ENCODE data around the gene MSRB1.

MSRB1 gene, protein sequence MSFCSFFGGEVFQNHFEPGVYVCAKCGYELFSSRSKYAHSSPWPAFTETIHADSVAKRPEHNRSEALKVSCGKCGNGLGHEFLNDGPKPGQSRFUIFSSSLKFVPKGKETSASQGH

DNA sequence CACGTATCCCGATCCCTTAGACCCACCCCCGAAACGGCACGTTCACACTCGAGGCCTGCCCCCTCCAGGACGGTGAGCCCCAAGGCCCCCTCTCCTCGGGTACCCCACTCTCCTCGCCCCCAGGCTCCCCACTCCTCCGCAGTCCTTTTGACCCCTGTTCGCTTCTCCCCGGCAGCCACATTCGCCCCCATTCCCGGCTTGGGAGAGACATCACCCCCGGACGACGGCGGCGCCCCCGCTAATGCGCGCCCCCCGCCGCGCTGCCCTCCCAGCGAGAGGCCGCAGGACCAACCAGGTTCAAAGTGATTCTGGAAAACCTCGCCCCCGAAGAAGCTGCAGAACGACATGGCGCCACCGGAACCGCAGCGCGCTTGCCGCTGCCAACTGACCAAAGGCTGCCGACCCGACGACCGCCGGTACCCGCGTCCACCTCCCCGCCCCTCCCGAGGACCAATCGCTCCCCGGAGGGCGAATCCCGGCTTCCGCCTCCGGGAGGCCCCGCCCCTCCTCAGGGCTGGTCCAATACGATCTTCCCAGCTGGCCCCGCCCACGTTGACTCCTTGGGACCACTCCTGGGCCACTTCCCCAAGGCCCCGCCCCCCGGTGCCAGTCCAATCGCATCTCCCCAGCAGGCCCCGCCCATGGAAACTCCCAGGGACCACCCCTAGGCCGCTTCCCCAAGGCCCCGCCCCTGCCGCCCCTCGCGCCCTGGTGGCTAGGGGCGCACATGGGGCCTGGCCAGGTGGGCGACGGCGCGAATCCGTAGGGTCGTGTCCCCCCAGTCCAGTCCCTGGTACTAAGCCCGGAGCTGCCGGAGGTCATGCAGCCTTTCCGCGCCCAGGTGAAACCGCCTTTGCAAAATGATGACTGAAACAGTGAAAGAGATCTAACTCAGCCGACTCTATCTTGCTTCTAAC is at the start of gene MSRB1:
Gene MSRB1 (minus strand): TSS at position 390 of the 917 bp plus-strand sequence. CDS start 43 bp downstream, at position 347.
- peak; percentile 97 to 100 (median 100) for DNase-seq (ENCODE audit: low read depth in 4 of 4, low spot score in 1 of 4)

DNA sequence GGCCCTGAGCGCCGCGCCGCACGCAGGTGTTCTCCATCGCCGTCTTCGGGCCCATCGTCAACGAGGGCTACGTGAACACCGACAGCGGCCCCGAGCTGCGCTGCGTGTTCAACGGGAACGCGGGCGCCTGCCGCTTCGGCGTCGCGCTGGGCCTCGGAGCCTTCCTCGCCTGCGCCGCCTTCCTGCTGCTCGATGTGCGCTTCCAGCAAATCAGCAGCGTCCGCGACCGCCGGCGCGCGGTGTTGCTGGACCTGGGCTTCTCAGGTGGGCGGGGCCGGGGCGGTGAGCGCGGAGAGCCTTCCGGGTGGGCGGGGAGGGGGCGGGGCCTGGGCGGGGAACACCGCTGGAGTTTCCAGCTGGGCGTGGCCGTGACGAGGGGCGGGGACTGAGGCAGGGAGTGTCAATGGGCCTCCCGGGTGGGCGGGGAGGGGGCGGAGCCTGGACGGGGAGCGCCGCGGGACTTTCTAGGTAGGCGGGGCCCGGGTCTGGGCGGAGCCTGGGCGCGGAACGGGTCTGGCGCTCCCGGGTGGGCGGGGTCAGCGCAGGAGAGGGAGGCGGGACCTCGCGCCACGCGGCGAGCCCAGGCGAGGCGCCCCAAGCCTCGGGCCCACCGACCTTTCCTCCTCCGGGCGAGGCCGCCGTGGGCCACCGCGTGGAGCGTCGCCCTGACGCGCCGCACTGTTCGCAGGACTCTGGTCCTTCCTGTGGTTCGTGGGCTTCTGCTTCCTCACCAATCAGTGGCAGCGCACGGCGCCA is 49.1 kb upstream of the MSRB1 start:
- peak; percentile 91 to 97 (median 96) for DNase-seq (ENCODE audit: low read depth in 4 of 4, low spot score in 1 of 4)

DNA sequence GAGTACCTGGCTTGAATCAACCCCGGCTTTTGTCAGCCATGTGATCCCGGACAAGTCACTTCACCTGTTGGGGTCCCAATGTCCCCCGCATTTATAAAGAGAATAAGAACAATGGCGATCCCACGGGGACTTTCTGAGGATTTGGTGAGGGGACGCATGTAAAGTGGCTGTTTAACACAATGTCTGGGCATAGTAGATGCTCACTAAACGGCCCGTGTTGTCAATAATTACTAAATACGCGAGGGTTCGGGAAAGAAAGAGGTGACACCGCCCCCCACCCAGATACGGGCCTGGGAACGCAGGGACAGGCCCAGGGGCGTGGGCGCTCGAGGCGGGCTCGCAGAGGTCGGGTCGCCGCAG is 48.6 kb upstream of the MSRB1 start:
- DNase-seq (ENCODE audit: low read depth in 4 of 4, low spot score in 1 of 4) = no peak

DNA sequence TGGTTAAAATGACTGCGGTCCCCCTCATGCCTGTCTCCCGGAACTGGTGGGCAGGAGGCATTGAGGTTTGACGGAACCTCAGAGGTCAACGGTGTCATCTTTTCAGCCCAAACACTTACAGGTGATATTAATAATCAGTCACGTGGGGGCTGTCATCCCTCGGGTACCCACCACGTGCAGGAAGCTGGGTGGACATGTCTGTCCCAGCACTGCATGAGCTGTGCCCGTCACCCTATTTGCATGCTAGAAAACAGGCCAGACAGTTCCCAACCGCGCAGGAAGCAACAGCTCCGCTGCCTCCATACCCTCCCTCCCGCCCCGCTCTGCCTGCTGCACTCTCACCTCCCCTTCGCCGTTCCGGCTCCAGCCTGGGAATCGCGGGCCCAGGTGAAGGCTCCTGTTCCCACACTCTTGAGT is 48.1 kb upstream of the MSRB1 start:
- DNase-seq (ENCODE audit: low read depth in 4 of 4, low spot score in 1 of 4) = no peak

DNA sequence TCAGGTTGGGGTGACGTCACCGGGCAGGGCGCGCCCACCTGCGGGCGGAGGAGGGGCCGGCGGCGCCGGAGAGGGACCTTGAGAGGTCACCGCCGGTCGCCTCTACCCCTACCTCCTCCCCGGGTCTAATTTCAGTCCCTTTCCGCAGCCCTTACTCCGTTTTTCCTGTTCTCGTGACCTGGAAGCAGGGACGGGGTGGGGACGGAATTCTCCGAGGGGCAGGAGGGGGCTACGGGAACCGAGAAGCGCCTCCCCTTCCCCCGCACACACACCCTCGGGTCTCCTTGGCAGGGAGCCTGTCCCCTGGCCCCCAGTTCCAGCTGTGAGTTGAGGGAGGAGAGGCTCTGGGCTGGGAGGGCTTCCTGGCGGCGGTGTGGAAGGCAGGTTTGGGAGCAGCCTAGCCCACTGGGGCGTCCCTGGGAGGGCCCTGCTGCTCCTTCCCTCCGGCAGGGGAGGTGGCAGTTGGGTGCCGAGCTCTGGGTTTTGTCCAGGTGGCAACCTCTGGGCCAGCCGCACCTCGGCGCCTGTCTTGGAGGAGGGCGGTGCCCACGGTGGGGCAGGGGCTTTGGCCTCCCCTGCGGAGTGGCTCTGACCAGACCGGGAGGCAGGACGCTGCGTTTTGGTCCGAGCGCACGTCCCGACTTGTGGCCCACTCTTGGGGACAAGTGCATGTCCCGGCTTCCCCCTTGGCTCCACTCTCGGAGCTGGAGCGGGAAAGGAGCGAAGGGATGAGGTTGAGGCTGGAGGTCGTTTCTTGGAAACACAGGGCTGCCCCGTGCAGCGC is 47.5 kb upstream of the MSRB1 start:
- no peak for DNase-seq (ENCODE audit: low read depth in 4 of 4, low spot score in 1 of 4)

DNA sequence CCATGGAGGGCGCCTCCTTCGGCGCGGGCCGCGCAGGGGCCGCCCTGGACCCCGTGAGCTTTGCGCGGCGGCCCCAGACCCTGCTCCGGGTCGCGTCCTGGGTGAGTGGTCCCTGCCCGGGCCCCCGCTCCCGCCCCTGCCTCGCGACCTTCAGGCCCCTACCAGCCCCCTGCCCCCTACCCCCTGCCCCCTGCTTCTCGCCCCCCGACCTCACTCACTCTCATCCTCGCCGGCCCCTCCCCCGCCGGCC is 47.0 kb upstream of the MSRB1 start:
- DNase-seq (ENCODE audit: low read depth in 4 of 4, low spot score in 1 of 4) = no peak

DNA sequence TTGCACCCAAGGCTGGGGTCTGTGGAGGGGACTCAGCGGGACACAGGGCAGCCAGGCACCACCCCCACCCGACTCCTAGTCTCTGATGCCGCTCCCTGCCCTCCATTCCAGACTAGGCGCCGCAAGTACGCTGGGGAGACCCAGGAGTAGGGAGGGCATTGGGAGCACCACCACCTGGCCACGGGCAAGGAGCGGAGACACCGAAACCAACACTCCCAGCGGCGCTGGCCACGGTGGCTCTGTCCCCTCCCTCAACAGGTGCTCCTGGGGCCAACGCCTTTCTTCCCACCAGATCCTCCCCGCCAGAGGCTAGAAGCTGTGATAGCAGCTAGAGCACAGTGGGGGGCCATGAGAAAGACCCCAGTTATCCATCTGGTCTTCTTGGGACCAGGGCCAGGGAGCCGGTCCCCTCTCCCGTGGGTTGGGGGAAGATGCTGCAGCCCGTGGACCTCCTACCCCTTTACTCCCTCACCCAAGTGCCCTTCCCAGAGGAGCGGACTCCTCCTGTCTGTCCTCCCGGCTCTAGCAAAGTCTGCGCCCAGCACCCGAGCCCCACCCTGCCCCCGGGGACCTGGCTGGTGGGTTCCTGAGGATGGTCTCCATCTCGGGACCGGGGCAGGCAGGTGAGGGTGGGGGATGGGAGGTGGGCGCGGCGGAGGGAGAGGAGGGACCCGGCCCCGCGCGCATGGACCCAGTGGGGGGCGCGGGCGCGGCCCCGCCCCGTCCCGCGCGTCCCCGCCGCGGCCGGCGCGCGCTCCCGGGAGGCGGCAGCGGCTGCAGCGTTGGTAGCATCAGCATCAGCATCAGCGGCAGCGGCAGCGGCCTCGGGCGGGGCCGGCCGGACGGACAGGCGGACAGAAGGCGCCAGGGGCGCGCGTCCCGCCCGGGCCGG is 46.5 kb upstream of the MSRB1 start, which contains the start of gene SYNGR3:
Gene SYNGR3 (plus strand): TSS at position 762 of the 892 bp plus-strand sequence. CDS start 133 bp downstream, outside the sequence.
- DNase-seq (ENCODE audit: low read depth in 4 of 4, low spot score in 1 of 4) = no peak

DNA sequence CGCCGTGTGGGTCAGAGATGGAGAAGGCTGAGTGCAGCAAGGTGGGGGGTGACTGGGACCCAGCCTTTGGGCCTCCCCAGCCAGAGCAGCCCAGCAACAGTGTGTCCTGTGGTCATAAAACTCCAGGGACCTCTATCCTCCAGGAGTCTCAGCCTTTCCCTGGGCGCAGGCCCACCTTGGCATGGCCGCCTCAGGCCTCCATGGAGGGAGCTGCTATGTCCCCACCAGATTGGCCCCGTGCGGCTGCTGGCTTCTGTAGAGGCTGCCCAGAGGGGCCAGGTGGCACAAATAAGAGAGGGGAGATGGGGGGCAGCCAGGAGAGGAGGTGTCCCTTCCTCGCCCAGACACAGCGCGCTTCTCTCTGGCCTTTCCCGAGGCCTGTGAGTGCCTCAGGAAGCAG is 44.2 kb upstream of the MSRB1 start:
- DNase-seq (ENCODE audit: low read depth in 4 of 4, low spot score in 1 of 4) = no peak

DNA sequence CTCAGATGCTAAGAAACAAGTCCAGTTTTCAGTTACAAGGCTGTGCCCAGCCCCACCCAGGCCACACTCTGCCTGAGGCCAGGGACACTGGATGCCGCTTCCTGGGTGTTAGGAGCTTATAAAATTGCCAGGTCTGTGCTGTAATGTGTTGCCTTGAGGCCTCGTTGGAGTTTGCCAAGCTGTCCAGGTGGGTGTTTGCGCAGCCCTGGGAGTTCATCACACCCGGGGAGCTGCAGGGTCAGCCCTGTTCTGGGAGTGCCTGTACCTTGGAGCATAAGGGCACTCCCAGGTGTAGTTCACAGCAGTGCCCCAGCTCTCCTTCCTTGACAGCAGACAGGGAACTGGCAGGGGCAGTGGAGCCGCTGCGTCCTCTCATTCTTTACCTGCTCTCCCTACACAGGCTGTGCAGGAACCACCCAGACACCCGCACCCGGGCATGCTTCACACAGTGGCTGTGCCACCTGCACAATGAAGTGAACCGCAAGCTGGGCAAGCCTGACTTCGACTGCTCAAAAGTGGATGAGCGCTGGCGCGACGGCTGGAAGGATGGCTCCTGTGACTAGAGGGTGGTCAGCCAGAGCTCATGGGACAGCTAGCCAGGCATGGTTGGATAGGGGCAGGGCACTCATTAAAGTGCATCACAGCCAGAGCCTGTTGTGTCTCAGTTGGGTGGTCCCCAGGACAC is 42.6 kb upstream of the MSRB1 start:
- no peak for DNase-seq (ENCODE audit: low read depth in 4 of 4, low spot score in 1 of 4)

DNA sequence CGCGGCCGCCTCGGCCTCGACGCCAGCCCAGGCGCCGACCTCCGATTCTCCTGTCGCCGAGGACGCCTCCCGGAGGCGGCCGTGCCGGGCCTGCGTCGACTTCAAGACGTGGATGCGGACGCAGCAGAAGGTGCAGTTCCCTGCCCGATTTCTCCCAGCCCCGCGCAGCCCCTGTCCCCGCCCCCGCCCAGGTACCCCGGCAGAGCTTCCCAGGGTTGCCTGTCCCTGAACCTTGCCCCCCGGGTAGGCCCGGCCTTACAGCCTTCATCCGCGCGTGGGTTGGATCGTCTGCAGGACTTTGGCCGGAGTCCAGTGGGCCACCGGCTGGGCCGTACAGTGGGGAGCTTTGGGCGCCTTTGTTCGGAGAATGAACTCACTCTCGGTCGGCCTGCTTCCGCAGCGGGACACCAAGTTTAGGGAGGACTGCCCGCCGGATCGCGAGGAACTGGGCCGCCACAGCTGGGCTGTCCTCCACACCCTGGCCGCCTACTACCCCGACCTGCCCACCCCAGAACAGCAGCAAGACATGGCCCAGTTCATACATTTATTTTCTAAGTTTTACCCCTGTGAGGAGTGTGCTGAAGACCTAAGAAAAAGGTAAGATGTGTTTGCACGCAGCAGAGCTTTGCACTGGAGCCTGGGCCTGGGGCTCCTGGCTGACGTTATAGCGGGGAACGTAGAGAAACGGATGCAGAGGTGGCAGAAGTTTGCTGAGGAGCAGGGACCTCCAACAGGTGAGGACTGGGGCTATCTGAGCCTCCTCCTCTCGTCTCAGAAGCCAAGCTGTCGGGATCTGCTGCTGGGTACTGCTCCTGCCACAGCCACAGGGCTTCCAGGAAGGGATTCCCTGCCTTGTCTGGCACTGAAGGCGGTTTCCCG is 41.6 kb upstream of the MSRB1 start:
- DNase-seq (ENCODE audit: low read depth in 4 of 4, low spot score in 1 of 4) = no peak

DNA sequence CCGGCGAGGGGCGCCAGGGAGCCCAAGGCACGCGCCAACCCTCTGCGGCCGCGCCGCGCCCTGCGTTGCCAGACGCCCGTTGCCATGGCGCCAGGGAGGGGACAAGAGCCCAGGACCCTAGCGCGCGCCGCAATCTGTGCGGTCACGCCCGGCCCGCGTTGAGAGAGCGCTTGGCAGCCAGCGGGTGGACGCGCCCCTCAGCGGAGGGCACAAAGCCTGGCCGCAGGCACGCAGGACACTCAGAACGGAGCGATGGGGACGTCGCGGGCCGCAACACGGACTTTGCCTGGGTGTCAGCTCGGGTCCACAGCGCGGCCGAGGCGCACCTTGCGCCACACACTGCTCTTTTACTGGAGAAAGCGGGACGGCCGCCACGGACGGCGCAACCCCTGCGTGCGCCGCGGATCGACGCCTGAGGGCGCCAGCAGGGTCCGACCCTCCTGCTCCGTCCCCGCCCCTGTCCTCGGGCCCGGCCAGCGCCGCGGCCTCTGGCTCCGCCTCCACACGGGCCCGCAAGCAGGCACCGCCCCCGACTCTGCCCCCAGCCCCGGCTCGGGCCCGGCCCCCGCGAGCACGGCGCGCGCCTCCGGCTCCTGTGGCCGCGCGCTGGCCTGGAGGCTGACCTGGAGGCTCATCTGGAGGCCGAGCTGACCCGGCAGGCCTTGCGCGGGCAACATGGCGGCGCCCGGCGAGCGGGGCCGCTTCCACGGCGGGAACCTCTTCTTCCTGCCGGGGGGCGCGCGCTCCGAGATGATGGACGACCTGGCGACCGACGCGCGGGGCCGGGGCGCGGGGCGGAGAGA is 40.7 kb upstream of the MSRB1 start, which contains the start of gene GFER:
Gene GFER (plus strand): TSS at position 650 of the 803 bp plus-strand sequence. CDS start 26 bp downstream, at position 676.
- DNase-seq (ENCODE audit: low read depth in 4 of 4, low spot score in 1 of 4) = peak in 1 of 4 experiments; percentile 76

DNA sequence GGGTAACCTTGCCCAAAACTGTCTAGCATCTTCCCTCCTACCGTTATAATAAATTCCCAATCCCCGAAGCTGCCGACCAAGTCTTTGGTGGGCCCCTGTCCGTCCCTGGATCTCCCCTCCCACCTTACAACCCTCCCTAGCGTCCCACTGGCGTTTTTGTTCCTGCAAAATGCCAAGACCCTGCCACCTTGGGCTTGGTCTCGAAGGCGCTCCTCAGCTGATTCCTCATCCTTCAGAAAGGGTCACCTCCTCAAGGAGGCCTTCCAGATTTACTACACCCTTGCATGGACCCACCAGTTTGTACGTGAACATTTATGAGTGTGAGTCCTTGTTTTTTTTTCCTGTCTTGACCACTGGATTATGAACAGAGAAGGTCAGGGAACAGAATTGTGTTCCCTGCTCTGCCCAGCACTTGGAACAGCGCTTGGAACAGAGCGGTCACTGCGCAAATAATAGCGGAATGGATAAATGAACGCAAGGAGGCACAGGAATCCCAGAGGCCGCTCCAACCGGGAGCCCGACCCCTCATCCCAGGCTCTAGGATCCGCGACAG is 40.1 kb upstream of the MSRB1 start:
- DNase-seq (ENCODE audit: low read depth in 4 of 4, low spot score in 1 of 4) = no peak

DNA sequence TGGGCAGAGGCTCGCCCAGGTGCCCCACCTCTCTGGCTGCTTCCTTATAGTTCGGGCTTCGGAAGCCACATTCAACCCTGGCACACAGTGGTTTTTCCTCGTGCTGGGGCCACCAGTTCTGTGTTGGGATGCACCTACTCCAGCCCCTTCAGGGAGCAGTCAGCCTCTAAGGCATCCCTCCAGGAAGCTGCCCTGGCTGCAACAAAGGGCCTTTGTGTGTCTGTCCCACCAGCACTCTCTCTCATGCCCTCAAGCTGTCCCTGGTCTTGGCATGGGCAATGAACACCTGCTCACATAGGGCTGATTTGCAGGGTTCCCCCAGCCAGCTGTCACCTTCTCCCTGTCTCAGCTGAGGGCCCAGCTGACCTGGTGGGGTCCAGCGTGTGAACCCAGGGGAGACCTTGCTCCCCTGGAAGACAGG is 39.0 kb upstream of the MSRB1 start:
- no peak for DNase-seq (ENCODE audit: low read depth in 4 of 4, low spot score in 1 of 4)

DNA sequence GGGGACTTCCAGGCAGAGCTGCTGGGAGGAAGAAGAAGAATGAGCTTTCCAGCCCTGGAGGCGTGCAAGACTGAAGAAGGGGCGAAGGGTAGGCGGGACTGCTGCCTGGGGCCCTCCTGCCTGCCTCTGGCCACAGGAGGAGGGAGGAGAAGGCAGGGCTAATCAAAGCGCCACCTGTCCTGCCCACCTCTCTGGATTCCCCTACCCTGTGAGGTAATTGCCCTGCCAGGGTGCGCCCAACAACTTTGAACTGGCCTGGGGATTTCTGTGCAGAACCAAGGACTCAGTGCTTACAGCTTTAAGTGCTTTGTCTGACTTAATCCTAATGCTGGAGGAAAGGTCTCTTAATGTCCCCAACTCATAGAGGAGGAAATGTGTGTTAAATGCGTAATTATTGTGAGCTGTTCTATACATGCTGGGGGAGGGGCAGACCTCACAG is 38.4 kb upstream of the MSRB1 start, which contains the start of gene NOXO1:
Gene NOXO1 (minus strand): TSS at position 72 of the 439 bp plus-strand sequence. CDS start 290 bp downstream, outside the sequence.
- DNase-seq (ENCODE audit: low read depth in 4 of 4, low spot score in 1 of 4) = no peak

DNA sequence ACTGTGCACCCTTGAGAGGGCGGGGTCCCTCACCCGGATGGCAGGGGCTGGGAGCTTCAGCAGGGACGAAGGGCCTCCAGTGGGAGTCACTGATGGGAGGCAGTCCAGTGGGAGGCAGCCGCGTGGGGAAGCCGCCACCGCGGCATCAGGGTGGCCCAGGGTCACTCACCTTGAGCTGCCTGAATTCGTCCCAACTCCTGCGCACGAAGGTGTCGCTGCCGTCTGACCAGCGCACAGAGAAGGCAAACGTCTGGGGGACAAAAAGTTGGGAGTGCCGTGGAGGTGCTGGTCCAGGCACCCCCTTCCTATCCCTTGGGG is 37.7 kb upstream of the MSRB1 start:
- DNase-seq (ENCODE audit: low read depth in 4 of 4, low spot score in 1 of 4) = no peak

DNA sequence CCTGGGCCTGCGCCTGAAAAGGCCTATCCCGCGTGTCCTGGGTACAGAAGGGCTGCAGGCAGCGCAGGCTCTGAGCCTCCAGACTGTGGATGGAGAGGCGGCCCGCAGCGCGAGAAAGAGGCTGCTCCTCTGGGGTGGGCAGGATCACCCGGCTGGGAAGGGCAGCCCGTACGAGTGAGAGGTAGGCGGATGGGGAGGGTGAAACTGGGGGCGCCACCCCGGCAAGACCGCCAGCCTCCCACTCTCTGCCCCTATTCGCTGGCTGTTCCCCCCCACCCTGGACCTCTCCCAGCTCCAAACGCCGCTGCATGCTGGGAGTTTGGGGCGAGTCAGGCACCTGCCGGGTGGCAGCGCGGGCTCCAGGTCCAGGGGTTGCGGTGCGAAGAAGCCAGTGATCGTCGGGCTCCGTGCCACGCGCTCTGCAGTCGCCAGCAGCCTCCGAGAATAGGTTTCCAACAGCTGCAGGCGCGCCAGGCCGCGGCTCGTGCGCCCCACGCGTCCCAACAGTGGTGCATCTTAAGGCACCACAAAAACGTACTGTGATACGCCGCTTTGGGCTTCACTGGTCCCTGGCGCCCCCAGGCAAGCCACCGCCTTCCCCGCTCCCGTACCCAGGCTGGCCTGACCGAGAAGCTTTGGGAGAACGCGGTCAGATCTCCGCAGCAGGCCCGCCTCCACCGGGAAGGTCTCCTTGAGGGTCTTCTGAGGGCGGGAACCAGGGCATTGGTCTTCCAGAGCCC is 37.2 kb upstream of the MSRB1 start:
- DNase-seq (ENCODE audit: low read depth in 4 of 4, low spot score in 1 of 4) = no peak
